Trophoblast cell (in vitro differentiated cells and primary cell): ENCODE results near the gene RAD51B.
A peak's percentile ranks its signal among the peaks of the same experiment; 100 is the strongest.

Experiments used
- DNase-seq, 2 donors: peaks; one replicate each; pipeline ENCODE4 v3.0.0-alpha.2; 2016
- H2AFZ ChIP-seq: 2 replicates; pipeline ENCODE4 v1.6.1; 2013; ENCODE audit warnings: low read length, moderate library complexity, mild to moderate bottlenecking; ENCODE audit not compliant: insufficient read depth, poor library complexity
- H2AK5ac ChIP-seq: 2 replicates; pipeline ENCODE4 v1.6.1; 2013; ENCODE audit warnings: mild to moderate bottlenecking, low read length
- H2BK120ac ChIP-seq: 2 replicates; pipeline ENCODE4 v1.6.1; 2013; ENCODE audit warnings: low read length, mild to moderate bottlenecking, moderate library complexity; ENCODE audit not compliant: insufficient read depth, poor library complexity
- H2BK12ac ChIP-seq: 2 replicates; pipeline ENCODE4 v1.6.1; 2013; ENCODE audit warnings: mild to moderate bottlenecking, low read length, moderate library complexity
- H2BK5ac ChIP-seq: 2 replicates; pipeline ENCODE4 v1.6.1; 2013; ENCODE audit warnings: low read length, low read depth, moderate library complexity, mild to moderate bottlenecking; ENCODE audit not compliant: poor library complexity
- H3K14ac ChIP-seq: 2 replicates; pipeline ENCODE4 v1.6.1; 2013; ENCODE audit warnings: mild to moderate bottlenecking, low read length
- H3K18ac ChIP-seq: 2 replicates; pipeline ENCODE4 v1.6.1; 2013; ENCODE audit warnings: mild to moderate bottlenecking, low read length
- H3K23ac ChIP-seq: 2 replicates; pipeline ENCODE4 v1.6.1; 2013; ENCODE audit warnings: low read length
- H3K27ac ChIP-seq: 2 replicates; pipeline ENCODE4 v1.5.1; 2013; ENCODE audit warnings: low read depth, mild to moderate bottlenecking, inconsistent platforms, low read length, moderate library complexity
- H3K27me3 ChIP-seq: 2 replicates; pipeline ENCODE4 v1.6.1; 2013; ENCODE audit warnings: inconsistent platforms, mild to moderate bottlenecking, low read length, moderate library complexity; ENCODE audit not compliant: insufficient read depth
- H3K36me3 ChIP-seq, 2 experiments: 1 replicate in 1 of 2; 2 replicates in 1 of 2; pipeline ENCODE4 v1.6.1; 2013; ENCODE audit warnings: low read length in 2 of 2, mild to moderate bottlenecking in 2 of 2, moderate library complexity in 1 of 2; ENCODE audit not compliant: insufficient read depth in 2 of 2, control insufficient read depth in 1 of 2
- H3K4ac ChIP-seq: 2 replicates; pipeline ENCODE4 v1.6.1; 2013; ENCODE audit warnings: low read depth, mild to moderate bottlenecking, low read length, moderate library complexity
- H3K4me1 ChIP-seq, 2 experiments: 1 replicate in 1 of 2; 2 replicates in 1 of 2; pipeline ENCODE4 v1.6.1; 2013; ENCODE audit warnings: low read length in 2 of 2, mild to moderate bottlenecking in 2 of 2, moderate library complexity in 1 of 2; ENCODE audit not compliant: insufficient read depth in 2 of 2, control insufficient read depth in 1 of 2
- H3K4me2 ChIP-seq: 2 replicates; pipeline ENCODE4 v1.6.1; 2013; ENCODE audit warnings: inconsistent platforms, mild to moderate bottlenecking, low read length, moderate library complexity
- H3K4me3 ChIP-seq: 2 replicates; pipeline ENCODE4 v1.5.1; 2013; ENCODE audit warnings: mild to moderate bottlenecking, low read depth, low read length, inconsistent platforms
- H3K79me1 ChIP-seq: one replicate; pipeline ENCODE4 v1.6.1; 2013; ENCODE audit warnings: low read length
- H3K79me2 ChIP-seq: 2 replicates; pipeline ENCODE4 v1.6.1; 2013; ENCODE audit warnings: low read length, mild to moderate bottlenecking; ENCODE audit not compliant: control insufficient read depth, insufficient read depth, poor library complexity
- H3K9ac ChIP-seq: 2 replicates; pipeline ENCODE4 v1.6.1; 2013; ENCODE audit warnings: mild to moderate bottlenecking, low read length
- H3K9me3 ChIP-seq: 2 replicates; pipeline ENCODE4 v1.6.1; 2013; ENCODE audit warnings: low read depth, mild to moderate bottlenecking, control low read depth, inconsistent platforms, low read length; ENCODE audit not compliant: insufficient read depth
- H4K12ac ChIP-seq: 2 replicates; pipeline ENCODE4 v1.6.1; 2013; ENCODE audit warnings: low read depth, mild to moderate bottlenecking, low read length, moderate library complexity
- H4K8ac ChIP-seq: 2 replicates; pipeline ENCODE4 v1.6.1; 2013; ENCODE audit warnings: low read depth, mild to moderate bottlenecking, low read length, moderate library complexity
- H4K91ac ChIP-seq: one replicate; pipeline ENCODE4 v1.6.1; 2013; ENCODE audit warnings: low read depth, mild to moderate bottlenecking, low read length, moderate library complexity
- WGBS: extraction: QIAGEN DNeasy Blood & Tissue Kit; methylation state at CpG from one replicate; pipeline ENCODE4 v1.1.7; 2013; ENCODE audit warnings: missing lambda C conversion rate; ENCODE audit not compliant: insufficient read length, insufficient coverage; ENCODE audit errors: extremely low coverage; 5-methylcytosine and 5-hydroxymethylcytosine counted together

The RAD51B gene

DNA sequence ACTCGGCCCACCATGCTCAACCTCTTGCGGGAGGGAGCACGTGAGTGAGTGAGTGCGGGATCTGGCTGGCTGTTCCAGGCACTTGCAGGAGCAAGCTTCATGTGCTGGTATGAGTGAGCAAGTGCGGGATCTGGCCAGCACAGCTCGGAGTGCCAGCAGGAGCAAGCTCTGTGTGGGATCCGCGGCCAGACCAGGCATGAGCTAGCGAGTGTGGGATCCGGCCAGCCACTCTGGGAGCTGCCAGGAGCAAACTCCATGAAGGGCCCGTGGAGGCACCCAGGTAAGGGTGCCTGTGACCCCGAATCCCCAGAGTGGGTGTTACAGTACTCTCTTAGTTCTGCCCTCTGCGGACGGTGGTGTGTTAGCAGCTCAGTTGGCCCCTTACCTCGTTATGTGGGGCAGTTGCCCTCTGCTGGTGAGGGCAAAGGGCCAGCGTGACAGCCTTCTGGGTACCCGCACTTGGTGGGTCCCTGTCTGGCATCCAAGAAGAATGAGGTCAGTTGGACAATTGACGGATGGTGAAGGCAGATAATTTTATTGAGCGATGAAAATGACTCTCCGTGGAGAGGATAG lies 38.3 kb downstream of the RAD51B start:
- H3K27me3 ChIP-seq, result no peaks in the 10 kb centered on the region
- H4K91ac ChIP-seq, result no peak overlapping the region
- H3K9ac ChIP-seq, result no peak overlapping the region
- H3K9me3 ChIP-seq, result no peaks in the 10 kb centered on the region
- no peak overlapping the region for H3K4me2 ChIP-seq
- no peaks in the 10 kb centered on the region for H3K79me2 ChIP-seq
- no peak overlapping the region for H2BK5ac ChIP-seq
- H4K12ac ChIP-seq, result no peak overlapping the region
- no peak overlapping the region for H3K27ac ChIP-seq
- no peak overlapping the region for H3K4ac ChIP-seq
- no peak overlapping the region for H3K23ac ChIP-seq
- no peak overlapping the region for H2BK12ac ChIP-seq
- no CpG with 5 or more reads among the region's 20 CpGs for WGBS
- no peak overlapping the region for H2AFZ ChIP-seq
- H3K4me3 ChIP-seq, result no peak overlapping the region
- DNase-seq, result no peak
- no peak overlapping the region for H3K14ac ChIP-seq
- no peak overlapping the region for H3K18ac ChIP-seq
- H3K79me1 ChIP-seq, result no peaks in the 10 kb centered on the region
- H2BK120ac ChIP-seq, result no peak overlapping the region
- no peak overlapping the region for H2AK5ac ChIP-seq
- H4K8ac ChIP-seq, result no peak overlapping the region
- H3K4me1 ChIP-seq, result no peaks in the 10 kb centered on the region
- H3K36me3 ChIP-seq, result no peaks in the 10 kb centered on the region

DNA sequence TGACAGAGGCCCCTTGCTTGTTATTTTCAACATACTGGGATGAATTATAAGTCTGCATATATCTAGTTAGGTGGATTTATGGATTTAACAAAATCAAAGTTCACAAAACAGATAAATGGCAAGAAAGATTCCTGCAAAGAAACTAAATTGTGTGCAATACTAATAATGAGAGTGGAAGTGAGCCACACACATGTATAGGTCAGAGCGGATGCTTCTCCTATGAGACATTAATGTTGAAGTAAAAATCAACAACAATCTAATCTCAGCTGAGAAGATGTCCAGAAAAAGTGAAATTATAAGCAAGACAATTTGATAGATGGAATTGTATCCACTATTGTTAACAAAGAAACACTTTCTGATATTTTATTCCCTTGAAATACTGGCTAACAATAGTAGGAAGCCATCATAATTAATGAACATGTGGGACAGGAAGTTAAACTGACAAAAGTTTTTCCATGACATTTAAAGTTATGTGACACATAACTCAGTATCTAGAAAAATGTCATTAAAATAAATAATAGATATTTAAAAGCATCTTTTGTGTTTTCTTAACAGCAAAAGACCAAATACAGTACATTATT lies 39.7 kb downstream of the RAD51B start:
- Histone ChIP-seq H3K14ac (no peak overlapping the region), H3K4me3 (no peak overlapping the region), H3K23ac (no peak overlapping the region), H3K4me2 (no peak overlapping the region), H2BK120ac (no peak overlapping the region), H4K12ac (no peak overlapping the region), H2AK5ac (no peak overlapping the region), H3K79me2 (no peaks in the 10 kb centered on the region), H3K79me1 (no peaks in the 10 kb centered on the region), H4K8ac (no peak overlapping the region), H4K91ac (no peak overlapping the region), H3K9ac (no peak overlapping the region), H2BK12ac (no peak overlapping the region), H3K4me1 (no peaks in the 10 kb centered on the region), H2BK5ac (no peak overlapping the region), H3K4ac (no peak overlapping the region), H3K18ac (no peak overlapping the region), H3K27me3 (no peaks in the 10 kb centered on the region), H3K27ac (no peak overlapping the region), H2AFZ (no peak overlapping the region), H3K36me3 (no peaks in the 10 kb centered on the region), H3K9me3 (no peaks in the 10 kb centered on the region)
- WGBS, result no CpG with 5 or more reads among the region's 1 CpG
- DNase-seq, result no peak

DNA sequence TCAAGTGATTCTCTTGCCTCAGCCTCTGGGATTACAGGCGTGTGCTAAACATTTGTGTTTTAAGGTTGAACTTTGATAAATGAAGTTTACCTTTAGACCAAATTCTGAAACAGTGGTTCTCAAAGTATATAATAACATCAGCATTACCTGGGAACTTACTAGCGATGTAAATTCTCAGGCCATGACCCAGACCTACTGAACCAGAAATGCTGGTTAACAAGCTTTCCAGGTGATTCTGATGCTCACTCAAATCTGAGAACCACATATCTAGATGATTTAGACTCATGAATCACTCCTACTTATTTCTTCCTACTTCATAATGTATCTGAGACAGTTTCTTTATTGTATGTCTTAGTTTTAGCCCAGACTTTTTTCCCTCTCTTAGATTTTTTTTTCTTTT lies 43.6 kb downstream of the RAD51B start:
- Histone ChIP-seq H3K4me3 (no peak overlapping the region), H3K27ac (no peak overlapping the region), H4K12ac (no peak overlapping the region), H3K27me3 (no peaks in the 10 kb centered on the region), H2BK5ac (no peak overlapping the region), H3K4me2 (no peak overlapping the region), H2AK5ac (no peak overlapping the region), H3K79me2 (no peaks in the 10 kb centered on the region), H3K4ac (no peak overlapping the region), H3K18ac (no peak overlapping the region), H2AFZ (no peak overlapping the region), H3K36me3 (peaks cover 0 to 1% of the 10 kb centered on the region in 2 experiments), H3K23ac (no peak overlapping the region), H3K4me1 (no peaks in the 10 kb centered on the region), H3K14ac (no peak overlapping the region), H2BK12ac (no peak overlapping the region), H4K8ac (no peak overlapping the region), H3K79me1 (no peaks in the 10 kb centered on the region), H4K91ac (no peak overlapping the region), H2BK120ac (no peak overlapping the region), H3K9ac (no peak overlapping the region), H3K9me3 (no peaks in the 10 kb centered on the region)
- WGBS, result no CpG with 5 or more reads among the region's 2 CpGs
- DNase-seq, result peak; percentile 87 to 92

DNA sequence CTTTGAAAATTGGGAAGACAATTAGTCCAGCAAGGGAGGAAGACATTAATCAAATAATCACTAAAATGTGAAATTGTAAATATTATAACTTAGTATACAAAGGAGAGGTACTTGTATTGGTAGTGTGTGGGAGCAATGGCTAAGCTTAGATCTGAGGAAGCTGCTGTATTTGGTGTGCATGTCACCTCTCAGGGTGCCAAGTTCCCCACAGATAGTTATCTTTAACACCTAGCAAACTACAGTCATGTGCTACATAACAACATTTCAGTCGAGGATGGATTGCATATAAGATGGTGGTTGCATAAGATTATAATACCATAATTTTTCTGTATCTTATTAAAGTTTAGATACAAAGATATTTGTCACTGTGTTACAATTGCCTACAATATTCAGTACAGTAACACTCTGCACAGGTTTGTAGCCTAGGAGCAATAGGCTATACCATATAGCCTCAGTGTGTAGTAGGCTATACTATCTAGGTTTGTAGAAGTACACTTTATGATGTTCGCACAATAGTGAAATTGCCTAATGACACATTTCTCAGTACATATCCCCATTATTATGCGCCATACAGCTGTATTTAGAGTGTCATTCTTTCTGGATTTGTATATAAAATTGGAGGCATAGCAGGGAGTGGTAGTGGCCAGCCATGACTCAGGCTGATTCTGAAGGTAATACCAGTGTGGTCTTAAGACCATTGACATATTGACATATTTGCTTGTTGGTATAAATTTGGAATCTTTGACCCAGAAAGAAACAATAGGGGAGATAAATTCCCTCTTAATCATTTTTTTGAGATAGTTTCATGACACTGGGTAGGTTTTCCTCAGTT lies 55.8 kb downstream of the RAD51B start:
- Histone ChIP-seq H3K14ac (no peak overlapping the region), H3K79me2 (no peaks in the 10 kb centered on the region), H2AK5ac (no peak overlapping the region), H3K79me1 (no peaks in the 10 kb centered on the region), H4K12ac (no peak overlapping the region), H4K91ac (no peak overlapping the region), H3K4ac (no peak overlapping the region), H3K27me3 (no peaks in the 10 kb centered on the region), H3K9ac (no peak overlapping the region), H2AFZ (no peak overlapping the region), H3K4me1 (no peaks in the 10 kb centered on the region), H3K36me3 (no peaks in the 10 kb centered on the region), H3K23ac (no peak overlapping the region), H3K9me3 (no peaks in the 10 kb centered on the region), H4K8ac (no peak overlapping the region), H3K18ac (no peak overlapping the region), H2BK5ac (no peak overlapping the region), H3K4me3 (no peak overlapping the region), H2BK120ac (no peak overlapping the region), H2BK12ac (no peak overlapping the region), H3K4me2 (no peak overlapping the region), H3K27ac (no peak overlapping the region)
- no CpG with 5 or more reads among the region's 3 CpGs for WGBS
- no peak for DNase-seq
